ENCODE results near the gene ISCU. TPM values are rescaled to one million over a fixed set of nuclear protein-coding genes. Genes with fewer than 3 reads are reported as not detected.
A peak's percentile ranks its signal among the peaks of the same experiment; 100 is the strongest.

ISCU gene
- total RNA-seq, 2 experiments from 2014 or later, result 60.8 to 66.0 TPM

GRCh38 chr12:108608616-108609015, 46.2 kb downstream of the ISCU start:
- CTCF ChIA-PET, result interaction anchor here (1.5 to 2.1 kb wide), 2 partner anchors 9 to 20 kb away, joined by 3 to 8 read pairs; no protein-coding TSS in a partner anchor
- Mint-ChIP-seq H3K4me1 (no peaks in the 10 kb centered on the region), H3K4me3 (no peak overlapping the region), H3K27me3 (no peaks in the 10 kb centered on the region), H3K9me3 (no peaks in the 10 kb centered on the region), H3K36me3 (ENCODE audit: low read depth) (no peaks in the 10 kb centered on the region), H3K27ac (no peak overlapping the region)
- POLR2A ChIA-PET, result no interaction called here
- DNase-seq, result no peak

GRCh38 chr12:108609537-108610335, 47.3 kb downstream of the ISCU start:
- Mint-ChIP-seq H3K27me3 (no peaks in the 10 kb centered on the region), H3K9me3 (no peaks in the 10 kb centered on the region), H3K4me1 (no peaks in the 10 kb centered on the region), H3K27ac (no peak overlapping the region), H3K4me3 (no peak overlapping the region), H3K36me3 (ENCODE audit: low read depth) (peaks cover 6% of the 10 kb centered on the region)
- CTCF ChIA-PET, result interaction anchor here (1.3 to 2.1 kb wide), 3 partner anchors 8 to 12 kb away, joined by 5 to 8 read pairs (median 6); partner anchors contain the start of gene TMEM119
- POLR2A ChIA-PET, result no interaction called here
- DNase-seq, result no peak

- no peaks in the 10 kb centered on the region for H3K27me3 Mint-ChIP-seq
- no peak overlapping the region for H3K27ac Mint-ChIP-seq
- peaks cover 3% of the 10 kb centered on the region for H3K4me1 Mint-ChIP-seq
- ChIA-PET CTCF (interaction anchor here (1.3 to 1.6 kb wide), 2 partner anchors 11 to 12 kb away, joined by 5 to 6 read pairs; partner anchors contain the start of gene TMEM119), POLR2A (interaction anchor here (0.6 kb wide), 1 partner anchor 37 kb away, joined by 3 read pairs; no protein-coding TSS in a partner anchor)
- H3K36me3 Mint-ChIP-seq (ENCODE audit: low read depth), result peaks cover 10% of the 10 kb centered on the region
- DNase-seq, result no peak
- no peak overlapping the region for H3K4me3 Mint-ChIP-seq
- H3K9me3 Mint-ChIP-seq, result no peaks in the 10 kb centered on the region
These were observed 48.0 kb downstream of the ISCU start for GRCh38 chr12:108610336-108610815.

GRCh38 chr12:108610856-108611605, 48.6 kb downstream of the ISCU start:
- Mint-ChIP-seq H3K36me3 (ENCODE audit: low read depth) (peaks cover 16% of the 10 kb centered on the region), H3K9me3 (peaks cover under 1% of the 10 kb centered on the region), H3K27ac (no peak overlapping the region), H3K4me1 (peaks cover 7% of the 10 kb centered on the region), H3K4me3 (no peak overlapping the region), H3K27me3 (no peaks in the 10 kb centered on the region)
- DNase-seq, result no peak
- POLR2A ChIA-PET, result interaction anchor here (0.6 kb wide), 1 partner anchor 37 kb away, joined by 3 read pairs; no protein-coding TSS in a partner anchor
- CTCF ChIA-PET, result interaction anchor here (1.3 to 1.6 kb wide), 2 partner anchors 10 to 13 kb away, joined by 5 to 6 read pairs; partner anchors contain the start of gene TMEM119

GRCh38 chr12:108611884-108612415, 49.6 kb downstream of the ISCU start:
- H3K36me3 Mint-ChIP-seq (ENCODE audit: low read depth), result peaks cover 25% of the 10 kb centered on the region
- peak; percentile 53 for DNase-seq
- POLR2A ChIA-PET, result no interaction called here

GRCh38 chr12:108612788-108613282, 50.4 kb downstream of the ISCU start:
- peaks cover 33% of the 10 kb centered on the region for H3K36me3 Mint-ChIP-seq (ENCODE audit: low read depth)
- H3K9me3 Mint-ChIP-seq, result peaks cover 11% of the 10 kb centered on the region
- no peaks in the 10 kb centered on the region for H3K27me3 Mint-ChIP-seq
- DNase-seq, result no peak
- H3K4me3 Mint-ChIP-seq, result no peak overlapping the region
- peaks cover 25% of the 10 kb centered on the region for H3K4me1 Mint-ChIP-seq
- CTCF ChIA-PET, result interaction anchor here (0.6 to 0.9 kb wide), 3 partner anchors 52 to 189 kb away, joined by 3 read pairs; partner anchors contain the start of gene SART3
- H3K27ac Mint-ChIP-seq, result no peak overlapping the region
- POLR2A ChIA-PET, result no interaction called here

More at GRCh38 chr12:108611884-108612415, 49.6 kb downstream of the ISCU start:
- peaks cover 16% of the 10 kb centered on the region for H3K4me1 Mint-ChIP-seq
- H3K27ac Mint-ChIP-seq, result no peak overlapping the region
- H3K27me3 Mint-ChIP-seq, result no peaks in the 10 kb centered on the region
- peaks cover 10% of the 10 kb centered on the region for H3K9me3 Mint-ChIP-seq
- CTCF ChIA-PET, result no interaction called here
- H3K4me3 Mint-ChIP-seq, result no peak overlapping the region

- H3K27me3 Mint-ChIP-seq, result no peaks in the 10 kb centered on the region
- H3K4me1 Mint-ChIP-seq, result peaks cover 32% of the 10 kb centered on the region
- H3K36me3 Mint-ChIP-seq (ENCODE audit: low read depth), result peaks cover 36% of the 10 kb centered on the region
- no peak for DNase-seq
- peaks cover 11% of the 10 kb centered on the region for H3K9me3 Mint-ChIP-seq
- no peak overlapping the region for H3K27ac Mint-ChIP-seq
- ChIA-PET POLR2A (no interaction called here), CTCF (no interaction called here)
- no peak overlapping the region for H3K4me3 Mint-ChIP-seq
These were observed 51.2 kb downstream of the ISCU start for GRCh38 chr12:108613548-108613947.

GRCh38 chr12:108614041-108614440, 51.6 kb downstream of the ISCU start:
- CTCF ChIA-PET, result interaction anchor here (1.0 to 1.1 kb wide), 2 partner anchors 14 to 50 kb away, joined by 3 read pairs; no protein-coding TSS in a partner anchor
- H3K4me3 Mint-ChIP-seq, result no peak overlapping the region
- peaks cover 36% of the 10 kb centered on the region for H3K36me3 Mint-ChIP-seq (ENCODE audit: low read depth)
- H3K27ac Mint-ChIP-seq, result peak overlapping the region; percentile 33
- peaks cover 11% of the 10 kb centered on the region for H3K9me3 Mint-ChIP-seq
- no peak for DNase-seq
- H3K27me3 Mint-ChIP-seq, result no peaks in the 10 kb centered on the region
- POLR2A ChIA-PET, result no interaction called here
- H3K4me1 Mint-ChIP-seq, result peaks cover 36% of the 10 kb centered on the region

- Mint-ChIP-seq H3K9me3 (peaks cover 11% of the 10 kb centered on the region), H3K4me1 (peaks cover 42% of the 10 kb centered on the region), H3K4me3 (no peak overlapping the region), H3K27me3 (no peaks in the 10 kb centered on the region), H3K36me3 (ENCODE audit: low read depth) (peaks cover 37% of the 10 kb centered on the region), H3K27ac (peak overlapping the region; percentile 47)
- CTCF ChIA-PET, result interaction anchor here (0.5 to 1.9 kb wide), 4 partner anchors 13 to 813 kb away, joined by 3 to 10 read pairs (median 4); no protein-coding TSS in a partner anchor
- no peak for DNase-seq
- POLR2A ChIA-PET, result no interaction called here
These were observed 52.2 kb downstream of the ISCU start for GRCh38 chr12:108614639-108615038.

- no peak for DNase-seq
- peaks cover 49% of the 10 kb centered on the region for H3K36me3 Mint-ChIP-seq (ENCODE audit: low read depth)
- no peak overlapping the region for H3K27ac Mint-ChIP-seq
- no peaks in the 10 kb centered on the region for H3K27me3 Mint-ChIP-seq
- H3K9me3 Mint-ChIP-seq, result peaks cover 11% of the 10 kb centered on the region
- no peak overlapping the region for H3K4me3 Mint-ChIP-seq
- POLR2A ChIA-PET, result no interaction called here
- H3K4me1 Mint-ChIP-seq, result peaks cover 49% of the 10 kb centered on the region
- CTCF ChIA-PET, result interaction anchor here (1.1 to 7.9 kb wide), 4 partner anchors 14 to 47 kb away, joined by 3 to 115 read pairs (median 6); partner anchors contain the start of gene SELPLG
These were observed 53.5 kb downstream of the ISCU start for GRCh38 chr12:108615918-108616317.

GRCh38 chr12:108616359-108616758, 54.0 kb downstream of the ISCU start:
- DNase-seq, result no peak
- Mint-ChIP-seq H3K36me3 (ENCODE audit: low read depth) (peaks cover 53% of the 10 kb centered on the region), H3K9me3 (peaks cover 11% of the 10 kb centered on the region), H3K27ac (no peak overlapping the region), H3K27me3 (no peaks in the 10 kb centered on the region), H3K4me1 (peaks cover 53% of the 10 kb centered on the region), H3K4me3 (no peak overlapping the region)
- ChIA-PET POLR2A (no interaction called here), CTCF (interaction anchor here (0.6 to 7.9 kb wide), 8 partner anchors 7 to 80 kb away, joined by 3 to 115 read pairs (median 12); partner anchors contain the start of genes ISCU, SART3 and SELPLG)

All from activated CD4-positive, alpha-beta T cell treated with anti-CD3 and anti-CD28 coated beads, Interleukin-2, amount 10 ng/mL, durations not matched to agents 7 days and 5 days (primary cell).